Dermis microvascular lymphatic vessel endothelial cell (primary cell): ENCODE data around the gene TNFRSF13B. TPM values are rescaled to one million over a fixed set of nuclear protein-coding genes. Genes with fewer than 3 reads are reported as not detected.

Experiments
- DNase-seq, 2 donors: peaks; one replicate each; pipeline versions ENCODE4 v3.0.0 to v3.0.0-alpha.2; 2010; ENCODE audit warnings: low read depth in 2 of 2
- total RNA-seq: library from RNA; depleted of rRNA; stranded (reverse); fragments of >200 nt; gene quantifications from 2 replicates; pipeline ENCODE4 v1.2.1, GENCODE V29; 2014

Gene TNFRSF13B
- total RNA-seq, 1 donor from 2014 or later, result not detected

GRCh38 chr17:16938496-16939207, 33.3 kb downstream of the TNFRSF13B start:
- DNase-seq, result no peak

- DNase-seq, result no peak
Measured at GRCh38 chr17:16938031-16938430, 33.9 kb downstream of the TNFRSF13B start.

- no peak for DNase-seq
Measured at GRCh38 chr17:16937431-16937830, 34.5 kb downstream of the TNFRSF13B start.

GRCh38 chr17:16936536-16937310, 35.2 kb downstream of the TNFRSF13B start:
- no peak for DNase-seq

DNA sequence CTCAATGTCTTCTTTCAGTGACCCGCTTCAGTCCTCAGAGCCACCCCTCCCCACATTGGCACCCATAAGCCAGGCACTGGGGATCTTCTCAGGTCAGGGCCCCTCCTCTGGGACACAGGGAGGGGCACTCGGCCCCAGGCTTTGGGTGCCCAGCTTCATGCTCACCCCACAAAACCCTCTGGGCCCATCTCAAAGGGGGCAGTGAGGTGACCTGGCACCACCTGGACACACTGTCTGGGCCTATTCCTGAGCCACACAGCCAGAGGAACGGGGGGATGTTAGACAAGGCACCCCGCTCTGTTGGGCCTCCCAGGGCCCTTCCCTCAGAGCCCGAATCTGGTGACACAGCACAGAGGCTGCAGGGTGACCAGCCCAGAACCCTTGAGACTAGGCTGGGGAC, 36.1 kb downstream of the TNFRSF13B start:
- DNase-seq, result no peak

DNA sequence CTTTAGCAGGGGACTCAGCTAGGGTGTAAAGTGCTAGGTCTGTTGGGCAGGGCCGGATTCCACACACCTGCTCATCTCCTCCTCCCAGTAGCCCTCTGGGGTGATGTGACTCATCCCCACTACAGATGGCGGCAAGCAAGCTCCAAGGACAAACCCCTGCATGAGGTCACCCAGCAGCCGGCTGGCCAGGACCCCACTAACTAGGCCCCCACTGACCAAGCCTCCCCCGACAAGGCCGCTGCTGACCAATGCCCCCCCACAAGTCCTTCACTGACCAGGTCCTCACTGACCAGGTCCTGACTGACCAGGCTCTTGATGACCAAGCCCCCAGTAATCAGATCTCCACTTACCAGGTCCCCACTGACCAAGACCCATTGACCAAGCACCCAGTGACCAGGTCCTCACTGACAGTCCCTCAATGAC, 36.7 kb downstream of the TNFRSF13B start:
- no peak for DNase-seq

DNA sequence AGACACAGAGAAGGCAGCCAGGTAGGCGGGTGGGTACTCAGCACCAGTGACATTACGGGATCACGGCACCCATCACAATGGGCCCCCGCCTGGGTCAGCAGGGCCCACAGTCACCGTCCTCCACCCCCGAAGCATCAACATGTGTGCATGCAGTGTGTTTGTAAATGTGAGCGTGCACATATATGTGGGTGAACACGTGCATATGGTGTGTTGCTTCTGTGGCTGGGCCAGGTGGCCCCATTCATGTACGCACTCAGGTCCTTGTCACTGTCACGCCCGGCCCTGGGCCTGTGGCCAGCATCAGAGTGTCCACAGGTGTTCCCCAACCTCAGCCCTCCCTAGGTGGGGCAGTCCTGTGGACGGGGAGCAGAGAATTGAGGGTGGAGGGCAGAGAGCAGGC, 37.1 kb downstream of the TNFRSF13B start:
- DNase-seq, result no peak

DNA sequence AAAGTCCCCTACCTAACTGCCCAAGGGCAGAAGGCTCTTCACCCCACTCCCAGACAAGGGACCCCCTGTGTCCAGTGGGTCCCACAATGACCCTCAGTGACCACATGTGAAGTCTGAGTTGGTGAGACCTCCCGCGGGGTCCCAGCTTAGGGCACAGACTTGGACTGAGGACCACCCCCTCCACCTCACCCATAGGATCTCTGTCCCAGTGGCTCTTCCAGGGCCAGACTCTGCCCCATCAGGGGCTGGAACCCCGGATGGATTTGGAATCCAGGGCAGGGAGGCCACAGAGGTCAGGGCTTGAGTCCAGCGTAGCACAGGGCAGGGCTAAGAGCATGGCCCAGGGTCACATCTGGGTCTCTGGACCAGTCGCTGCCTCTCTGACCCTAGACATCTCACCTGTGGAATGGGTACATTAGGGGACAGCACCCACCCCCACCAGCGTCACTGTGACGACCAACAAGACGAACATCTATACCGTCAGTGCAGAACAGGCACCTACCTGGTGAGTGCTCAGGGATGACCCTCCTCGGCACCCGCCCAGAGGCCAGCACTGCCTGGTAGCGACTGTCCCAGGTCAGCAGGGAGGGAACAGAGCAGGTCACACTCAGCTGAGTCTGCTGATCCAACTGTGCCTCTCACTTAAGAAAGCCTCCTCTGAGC, 37.7 kb downstream of the TNFRSF13B start:
- no peak for DNase-seq

DNA sequence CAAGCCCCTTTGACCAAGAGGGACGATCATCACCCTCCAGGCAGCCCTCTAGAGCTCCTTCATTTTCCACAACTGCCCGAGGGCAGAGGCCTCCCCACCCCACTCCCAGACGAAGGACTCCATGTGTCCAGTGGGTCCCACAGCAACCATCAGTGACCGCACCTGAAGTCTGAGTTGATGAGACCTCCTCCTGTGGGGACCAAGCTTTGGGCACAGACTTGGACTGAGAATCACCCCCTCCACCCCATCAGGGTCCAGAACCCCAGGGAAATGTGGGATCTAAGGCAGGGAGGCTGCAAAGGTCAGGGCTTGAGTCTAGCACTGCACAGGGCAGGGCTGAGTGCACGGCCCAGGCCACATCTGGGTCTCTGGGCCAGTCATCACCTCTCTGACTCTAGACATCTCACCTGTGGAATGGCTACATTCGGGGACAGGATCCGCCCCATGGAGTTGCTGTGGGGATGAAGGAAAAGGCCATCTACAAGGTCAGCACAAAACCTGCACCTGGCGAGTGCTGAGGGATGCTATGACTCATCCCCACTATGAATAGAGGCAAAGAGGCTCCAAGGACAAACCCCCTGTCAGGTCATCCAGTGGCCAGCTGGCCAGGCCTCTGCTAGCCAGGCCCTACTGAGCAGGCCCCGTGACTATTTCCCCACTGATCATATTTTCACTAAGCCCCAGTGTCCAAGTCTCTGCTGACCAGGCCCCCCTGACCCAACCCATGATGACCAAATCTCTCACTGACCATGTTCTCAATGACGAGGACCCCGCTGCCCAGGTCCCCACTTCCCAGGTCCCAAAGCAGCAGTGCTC, 38.4 kb downstream of the TNFRSF13B start:
- DNase-seq, result no peak

DNA sequence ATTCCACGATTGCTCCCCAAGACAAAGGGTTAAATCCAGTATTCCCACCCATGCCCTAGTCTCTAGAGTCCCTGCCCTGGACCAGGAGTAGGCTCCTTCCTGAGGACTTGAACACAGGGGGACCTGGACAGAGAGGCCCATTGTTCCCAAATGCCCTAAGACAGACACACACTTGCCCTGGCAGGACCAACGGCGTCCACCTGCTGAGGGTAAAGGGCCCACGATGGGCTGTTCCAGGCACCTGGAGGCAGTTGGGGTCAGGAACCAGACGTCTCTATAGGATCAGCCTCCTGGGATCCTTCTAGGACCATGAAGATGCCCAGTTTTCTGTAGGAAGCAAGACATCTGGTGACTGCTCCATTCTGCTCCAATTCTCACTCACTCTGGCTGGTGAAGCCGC, 39.3 kb downstream of the TNFRSF13B start:
- DNase-seq, result no peak

GRCh38 chr17:16932156-16932555, 39.8 kb downstream of the TNFRSF13B start:
- DNase-seq, result no peak

DNA sequence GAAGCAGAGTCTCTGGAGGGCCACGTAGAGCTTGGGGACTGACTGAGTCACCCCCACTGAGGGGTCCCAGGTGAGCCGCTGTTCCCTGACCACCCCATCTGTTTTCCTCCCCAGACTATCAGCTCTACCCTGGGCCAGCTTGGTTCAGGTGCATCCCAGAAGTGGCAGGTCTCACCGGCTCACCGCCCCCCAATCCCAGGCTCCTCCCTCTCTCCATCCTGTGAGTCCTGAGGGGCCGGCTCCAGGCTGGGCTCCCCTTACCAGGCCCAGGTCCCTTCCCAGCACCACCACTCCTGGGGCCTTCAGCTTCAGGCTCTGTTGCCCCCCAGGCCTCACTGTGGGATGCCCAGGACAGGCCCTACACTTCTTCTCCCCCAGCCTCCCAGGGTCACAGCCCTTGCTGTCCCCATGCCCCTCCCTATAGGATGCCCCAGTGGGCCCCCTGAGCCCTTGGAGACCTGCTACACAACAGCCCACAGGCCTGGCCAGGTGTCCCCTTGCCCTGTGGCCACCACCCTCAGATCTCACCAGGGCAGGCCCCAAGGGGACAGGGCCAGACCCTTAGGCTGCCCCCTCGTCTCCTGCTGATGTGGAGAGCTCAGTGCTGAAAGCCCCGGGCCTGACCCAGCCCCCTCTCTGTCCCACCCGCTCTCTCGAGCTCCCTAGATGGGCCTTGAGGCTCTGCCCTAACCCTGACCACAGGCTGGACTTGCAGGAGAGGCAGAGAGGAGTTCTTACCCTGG, 40.4 kb downstream of the TNFRSF13B start:
- DNase-seq, result no peak

- DNase-seq, result no peak
Measured at GRCh38 chr17:16930571-16931317, 41.2 kb downstream of the TNFRSF13B start.

- no peak for DNase-seq
Measured at GRCh38 chr17:16929757-16930520, 42.0 kb downstream of the TNFRSF13B start.

- DNase-seq, result no peak
Measured at GRCh38 chr17:16929035-16929680, 42.8 kb downstream of the TNFRSF13B start.

DNA sequence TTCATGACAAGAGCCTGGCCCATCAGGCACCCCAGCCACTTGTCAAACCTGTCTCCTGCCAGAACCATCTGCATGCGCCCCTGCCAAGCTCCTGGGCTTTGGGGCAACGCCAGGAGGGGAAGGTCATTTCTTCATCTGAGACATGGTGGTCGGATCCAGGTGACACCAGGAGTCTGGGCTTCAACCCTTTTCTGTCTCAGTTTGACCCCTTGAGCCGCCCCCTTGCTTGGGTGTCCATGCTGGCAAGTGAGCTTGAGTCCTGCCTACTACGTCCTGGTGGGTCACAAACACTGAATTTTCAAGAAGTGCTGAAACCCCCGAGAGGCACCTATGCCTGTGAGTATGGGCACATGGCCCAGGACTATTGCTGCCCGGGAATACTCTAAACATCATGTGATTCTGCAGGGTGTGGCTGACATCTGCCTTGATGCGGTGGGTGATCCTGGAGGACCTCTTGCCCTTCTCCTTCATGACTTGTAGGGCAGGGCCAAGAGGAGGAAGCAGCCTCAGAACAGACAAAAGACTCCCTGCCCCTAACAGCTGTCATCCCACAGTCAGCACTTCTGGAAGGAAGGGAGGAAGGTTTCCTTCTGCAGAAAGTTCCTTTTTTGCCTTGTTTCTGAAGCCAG, 43.4 kb downstream of the TNFRSF13B start:
- DNase-seq, result no peak

GRCh38 chr17:16927641-16928321, 44.1 kb downstream of the TNFRSF13B start:
- no peak for DNase-seq
